GM18505 (cell line): Measurements from ENCODE around the gene UNG.

ENCODE experiments used
- ATAC-seq: cut with Tn5 transposase; IDR thresholded peaks from one replicate; pipeline ENCODE4 v1.9.1; 2021; ENCODE audit not compliant: unreplicated experiment
- POLR2A ChIP-seq: IDR thresholded peaks from 4 replicates; pipeline ENCODE4 v1.6.1; 2011; ENCODE audit warnings: borderline replicate concordance; ENCODE audit not compliant: insufficient read depth, insufficient read length; ENCODE audit errors: extremely low read depth

The UNG gene

DNA sequence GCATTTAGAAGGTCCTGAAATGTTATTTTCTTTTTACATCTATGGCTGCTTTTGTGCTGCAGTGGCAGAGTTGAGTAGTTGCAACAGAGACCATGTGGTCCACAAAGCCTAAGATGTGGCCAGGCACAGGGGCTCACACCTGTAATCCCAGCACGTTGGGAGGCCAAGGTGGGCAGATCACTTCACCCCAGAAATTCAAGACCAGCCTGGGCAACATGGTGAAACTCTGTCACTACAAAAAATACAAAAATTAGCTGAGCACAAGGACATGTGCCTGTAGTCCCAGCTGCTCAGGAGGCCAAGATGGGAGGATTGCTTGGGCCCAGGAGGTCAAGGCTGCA is 31.6 kb upstream of the UNG start:
- no peak for ATAC-seq
- no peak for TF ChIP-seq POLR2A

DNA sequence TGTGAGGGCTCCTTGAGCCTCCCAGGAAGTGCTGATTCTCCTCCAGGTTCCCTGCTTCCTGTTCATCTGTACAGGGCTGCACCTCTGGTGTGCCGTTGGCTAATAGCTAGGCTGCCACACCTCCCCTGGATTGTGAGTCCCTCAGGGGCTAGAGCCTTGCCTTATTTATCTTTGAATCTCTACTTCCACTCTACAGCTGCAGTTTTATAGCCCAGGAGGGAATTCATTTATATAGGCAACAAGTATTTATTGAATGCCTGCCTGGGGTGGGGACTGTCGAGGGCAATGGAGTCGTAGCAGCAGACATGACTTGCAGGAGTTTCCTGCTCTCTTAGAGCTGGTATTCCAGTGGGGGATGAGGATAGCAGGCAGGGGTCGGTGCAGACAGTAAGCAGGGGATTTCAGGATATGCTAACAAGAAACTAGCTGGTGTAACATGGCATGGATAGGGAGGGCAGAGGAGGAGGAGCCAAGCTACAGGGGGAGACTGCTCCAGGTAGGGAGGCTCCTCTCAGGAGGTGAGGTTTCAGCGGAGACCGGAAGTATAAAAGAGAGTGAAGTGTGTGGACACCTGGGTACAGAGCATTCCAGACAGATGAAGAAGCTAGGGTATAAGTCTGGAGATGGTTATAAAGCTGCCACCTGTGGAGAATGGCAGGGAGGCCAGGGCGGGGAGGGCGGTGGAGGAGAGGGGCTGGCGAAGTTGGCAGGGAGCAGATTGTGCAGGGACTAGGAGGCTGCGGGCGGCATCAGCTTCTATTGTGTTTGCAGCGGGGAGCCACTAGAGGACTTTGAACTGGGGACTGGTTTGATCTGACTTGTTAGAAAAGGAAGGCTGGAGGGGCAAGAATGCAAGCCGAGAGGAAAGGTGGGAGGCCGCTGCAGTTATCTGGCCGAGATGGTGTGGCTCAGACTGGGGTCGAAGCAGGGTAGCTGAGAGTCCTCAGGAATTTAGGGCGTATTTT is 27.8 kb upstream of the UNG start:
- no peak for ATAC-seq
- TF ChIP-seq POLR2A, result no peak

DNA sequence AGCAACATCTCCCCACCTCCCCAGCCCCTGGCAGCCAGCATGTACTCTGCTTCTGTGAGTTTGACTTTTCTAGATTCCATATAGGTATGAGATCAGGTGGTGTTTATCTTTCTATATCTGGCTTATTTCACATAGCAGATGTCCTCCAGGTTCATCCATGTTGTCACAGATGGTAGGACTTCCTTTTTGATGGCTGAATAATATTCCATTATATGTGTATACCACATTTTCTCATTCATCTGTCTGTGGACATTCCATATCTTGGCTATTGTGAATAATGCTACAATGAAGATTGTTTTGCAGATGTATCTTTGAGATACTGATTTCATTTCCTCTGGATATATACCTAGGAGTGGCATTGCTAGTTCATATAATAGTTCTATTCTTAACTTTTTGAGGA is 22.5 kb upstream of the UNG start:
- no peak for ATAC-seq
- TF ChIP-seq POLR2A, result no peak

DNA sequence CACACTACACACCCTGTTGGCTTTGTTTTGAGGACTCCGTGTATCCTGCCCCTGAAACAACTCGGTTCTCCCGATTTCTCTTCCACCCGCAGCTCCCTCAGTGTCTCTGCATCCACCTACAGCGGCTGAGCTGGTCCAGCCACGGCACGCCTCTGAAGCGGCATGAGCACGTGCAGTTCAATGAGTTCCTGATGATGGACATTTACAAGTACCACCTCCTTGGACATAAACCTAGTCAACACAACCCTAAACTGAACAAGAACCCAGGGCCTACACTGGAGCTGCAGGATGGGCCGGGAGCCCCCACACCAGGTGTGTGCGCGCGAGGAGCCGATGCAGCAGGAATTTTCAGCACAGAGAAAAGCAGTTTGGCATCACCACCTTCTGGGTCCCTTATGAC is 14.6 kb upstream of the UNG start:
- no peak for TF ChIP-seq POLR2A
- ATAC-seq, result no peak

DNA sequence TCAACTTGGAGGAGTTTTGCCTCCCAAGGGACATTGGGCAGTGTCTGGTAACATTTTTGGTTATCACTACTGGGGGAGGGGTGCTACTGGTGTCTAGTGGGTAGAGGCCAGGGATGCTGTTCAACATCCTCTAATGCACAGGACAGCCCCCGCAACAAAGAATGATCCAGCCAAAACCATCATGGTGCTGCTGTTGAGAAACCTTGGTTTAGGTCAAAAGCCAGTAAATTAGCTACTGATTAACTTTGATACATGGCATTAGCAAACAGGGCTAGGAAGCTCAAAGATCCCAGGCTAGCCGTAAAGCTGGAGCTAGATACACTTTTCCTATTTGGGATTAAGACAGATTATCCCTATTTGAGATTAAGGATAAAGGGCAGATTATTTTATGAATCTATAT is 13.0 kb upstream of the UNG start:
- no peak for ATAC-seq
- no peak for TF ChIP-seq POLR2A

DNA sequence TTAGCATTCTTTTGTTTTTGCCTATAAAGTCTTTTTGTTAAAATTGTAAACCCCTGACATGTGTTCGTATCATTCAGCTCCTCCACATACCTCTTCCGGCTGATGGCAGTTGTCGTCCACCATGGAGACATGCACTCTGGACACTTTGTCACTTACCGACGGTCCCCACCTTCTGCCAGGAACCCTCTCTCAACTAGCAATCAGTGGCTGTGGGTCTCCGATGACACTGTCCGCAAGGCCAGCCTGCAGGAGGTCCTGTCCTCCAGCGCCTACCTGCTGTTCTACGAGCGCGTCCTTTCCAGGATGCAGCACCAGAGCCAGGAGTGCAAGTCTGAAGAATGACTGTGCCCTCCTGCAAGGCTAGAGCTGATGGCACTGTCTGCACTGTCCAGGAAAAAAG is 11.8 kb upstream of the UNG start:
- no peak for TF ChIP-seq POLR2A
- no peak for ATAC-seq

DNA sequence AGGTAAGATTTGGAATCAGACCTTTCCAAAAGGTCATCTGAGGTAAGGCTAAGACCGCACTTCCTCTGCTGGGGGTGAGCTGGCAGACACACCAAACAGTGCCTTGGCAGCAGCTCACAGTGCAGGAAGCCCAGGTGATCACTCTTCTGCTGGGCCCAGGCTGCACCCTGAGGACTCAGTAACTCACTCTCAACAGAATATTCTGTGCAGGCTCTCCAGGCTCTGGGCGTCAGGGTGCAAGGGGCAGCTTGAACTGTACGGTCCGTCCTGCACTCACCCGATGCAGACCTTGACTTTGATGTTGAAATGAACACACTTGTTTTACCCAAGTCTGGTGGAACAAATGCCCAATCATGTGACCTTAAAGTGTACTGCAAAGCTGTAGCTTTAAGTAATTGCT is 10.1 kb upstream of the UNG start:
- no peak for ATAC-seq
- TF ChIP-seq POLR2A, result no peak

DNA sequence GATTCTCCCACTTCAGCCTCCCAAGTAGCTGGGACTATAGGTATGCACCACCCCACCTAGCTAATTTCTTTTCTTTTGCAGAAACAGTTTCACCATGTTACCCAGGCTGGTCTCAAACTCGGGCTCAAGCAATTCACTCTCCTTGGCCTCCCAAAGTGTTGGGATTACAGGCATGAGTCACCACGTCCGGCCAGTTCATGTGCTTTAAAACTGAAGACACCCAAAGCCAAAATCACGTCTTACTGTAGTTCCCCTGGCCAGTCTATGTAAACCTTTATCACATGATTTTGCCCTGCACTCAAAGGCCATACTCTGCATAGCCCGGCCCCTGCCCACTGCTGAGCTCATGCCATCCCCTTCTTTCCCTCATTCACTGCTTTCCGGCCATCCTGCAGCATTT is 8.6 kb upstream of the UNG start:
- TF ChIP-seq POLR2A, result no peak
- no peak for ATAC-seq

DNA sequence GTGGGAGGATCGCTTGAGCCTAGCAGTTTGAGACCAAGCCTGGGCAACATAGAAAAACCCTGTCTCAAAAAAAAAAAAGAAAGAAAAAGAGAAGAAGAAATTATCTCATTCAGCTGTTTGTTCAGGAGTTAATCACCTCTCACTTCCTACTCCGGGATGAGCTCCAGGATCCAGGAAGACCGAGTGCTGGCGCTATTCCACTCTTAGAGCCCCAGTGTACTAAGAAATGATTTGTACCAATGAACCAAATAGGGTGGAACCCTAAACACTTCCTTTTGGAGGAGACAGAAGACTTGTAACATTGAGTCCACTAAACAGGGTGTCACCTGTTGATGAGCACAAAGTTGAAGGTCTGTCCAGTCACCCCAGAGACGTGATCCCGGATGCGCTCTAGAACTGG is 7.7 kb upstream of the UNG start:
- ATAC-seq, result no peak

DNA sequence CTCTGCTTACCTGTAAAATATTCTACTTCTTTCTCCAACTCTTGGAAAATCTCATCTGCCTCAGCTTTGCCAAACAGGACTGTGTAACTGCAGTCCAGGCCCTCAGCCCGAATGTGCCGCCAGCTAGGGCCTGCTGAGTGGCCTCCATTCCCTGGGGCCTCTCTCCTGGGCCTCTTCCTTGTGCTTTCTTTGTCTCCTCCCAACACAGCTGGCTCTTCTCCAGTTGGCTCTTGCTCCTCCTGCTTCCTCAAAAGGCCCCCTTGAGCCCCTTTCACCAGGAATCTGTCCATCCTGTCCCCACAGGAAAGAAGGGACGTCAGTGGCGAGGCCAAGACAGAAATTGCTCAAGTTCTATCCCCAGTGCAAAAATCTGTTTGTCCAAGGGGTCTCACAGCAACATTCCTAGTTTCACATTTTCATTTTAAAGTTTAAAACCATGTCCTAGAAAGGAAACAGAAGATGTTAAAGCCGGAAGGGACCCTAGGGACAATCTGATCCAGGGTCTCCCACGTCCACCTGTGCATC is 4.8 kb upstream of the UNG start:
- no peak for ATAC-seq
- TF ChIP-seq POLR2A, result no peak

More for the DNA sequence above, 7.7 kb upstream of the UNG start:
- TF ChIP-seq POLR2A, result no peak

DNA sequence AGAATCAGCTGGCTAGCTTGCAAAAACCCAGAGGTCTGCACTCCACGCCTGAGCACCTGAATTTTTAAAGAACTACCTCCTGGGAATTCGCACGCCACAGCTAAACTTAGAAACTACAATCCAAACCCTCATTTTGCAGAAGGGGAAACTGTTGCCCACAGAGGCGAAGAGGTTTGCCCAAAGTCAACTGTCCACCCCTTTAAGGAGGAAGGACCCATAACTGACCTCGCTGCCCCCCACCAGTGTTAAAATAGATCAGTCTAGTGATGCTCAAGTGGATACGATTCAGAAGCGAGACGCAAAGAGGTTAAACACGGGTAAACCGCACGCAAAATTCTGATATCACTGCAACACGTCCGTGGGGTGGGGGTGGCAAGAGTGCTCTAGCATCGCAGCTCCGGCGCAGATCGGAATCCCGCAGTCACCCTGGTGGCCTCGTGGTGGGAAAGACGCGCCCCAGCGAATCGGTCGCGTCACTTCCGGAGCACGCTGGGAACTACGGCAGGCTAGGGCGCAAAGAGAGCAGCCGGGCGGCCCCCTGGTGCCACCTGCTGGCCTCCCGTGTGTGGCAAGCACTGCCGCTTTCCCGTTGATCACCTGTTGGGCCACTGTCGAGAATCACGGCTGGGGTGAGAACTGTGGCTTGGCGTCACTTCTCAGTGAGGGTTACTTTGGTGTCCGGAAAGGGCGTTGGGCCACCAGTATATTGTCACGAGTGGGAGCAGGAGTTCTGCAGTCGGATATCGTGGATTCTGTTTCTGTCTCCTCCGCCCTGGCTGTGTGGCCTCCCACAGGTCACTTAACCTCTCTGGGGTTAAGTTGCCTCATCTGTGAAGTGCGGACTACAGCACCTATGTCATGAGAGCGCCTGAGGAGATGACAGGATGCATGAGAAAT is 4.1 kb upstream of the UNG start, which contains the start of gene ALKBH2:
Gene ALKBH2 (minus strand): TSS at position 451 of the 897 bp plus-strand sequence. CDS start 686 bp downstream, outside the sequence.
- peak; percentile 62 for ATAC-seq
- peak; percentile 91 for TF ChIP-seq POLR2A

DNA sequence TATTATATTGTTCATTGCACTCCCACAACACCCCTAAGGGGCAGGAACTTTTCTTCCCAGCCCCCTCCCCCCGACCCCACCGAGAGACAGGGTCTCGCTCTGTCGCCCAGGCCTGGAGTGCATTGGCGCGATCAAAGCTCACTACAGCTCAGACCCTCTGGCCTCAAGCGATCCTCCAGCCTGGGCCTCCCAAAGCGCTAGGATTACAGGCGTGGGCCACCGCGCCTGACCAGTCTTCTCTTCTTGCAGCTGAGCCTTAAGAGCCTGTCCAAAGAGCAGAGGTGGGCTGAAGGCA is 310 bp upstream of the UNG start:
- ATAC-seq, result no peak
- no peak for TF ChIP-seq POLR2A

DNA sequence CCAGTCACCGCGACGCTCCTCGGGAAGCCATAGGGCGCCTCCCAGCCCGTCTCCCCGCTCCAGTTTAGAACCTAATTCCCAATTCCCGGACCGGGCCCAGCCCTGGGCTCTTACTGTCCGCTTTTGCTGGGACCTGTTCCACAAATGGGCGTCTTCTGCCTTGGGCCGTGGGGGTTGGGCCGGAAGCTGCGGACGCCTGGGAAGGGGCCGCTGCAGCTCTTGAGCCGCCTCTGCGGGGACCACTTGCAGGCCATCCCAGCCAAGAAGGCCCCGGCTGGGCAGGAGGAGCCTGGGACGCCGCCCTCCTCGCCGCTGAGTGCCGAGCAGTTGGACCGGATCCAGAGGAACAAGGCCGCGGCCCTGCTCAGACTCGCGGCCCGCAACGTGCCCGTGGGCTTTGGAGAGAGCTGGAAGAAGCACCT is 797 bp downstream of the UNG start:
- peak; percentile 30 for ATAC-seq
- TF ChIP-seq POLR2A, result no peak
